Activated CD8-positive, alpha-beta memory T cell treated with anti-CD3 and anti-CD28 coated beads for 4 hours (primary cell): ENCODE data around the gene SLAMF9.

Experiments used
- DNase-seq, 2 donors: peaks; one replicate each; pipeline ENCODE4 v3.0.0-alpha.2; 2020; ENCODE audit warnings: low read depth in 2 of 2

SLAMF9 gene

DNA sequence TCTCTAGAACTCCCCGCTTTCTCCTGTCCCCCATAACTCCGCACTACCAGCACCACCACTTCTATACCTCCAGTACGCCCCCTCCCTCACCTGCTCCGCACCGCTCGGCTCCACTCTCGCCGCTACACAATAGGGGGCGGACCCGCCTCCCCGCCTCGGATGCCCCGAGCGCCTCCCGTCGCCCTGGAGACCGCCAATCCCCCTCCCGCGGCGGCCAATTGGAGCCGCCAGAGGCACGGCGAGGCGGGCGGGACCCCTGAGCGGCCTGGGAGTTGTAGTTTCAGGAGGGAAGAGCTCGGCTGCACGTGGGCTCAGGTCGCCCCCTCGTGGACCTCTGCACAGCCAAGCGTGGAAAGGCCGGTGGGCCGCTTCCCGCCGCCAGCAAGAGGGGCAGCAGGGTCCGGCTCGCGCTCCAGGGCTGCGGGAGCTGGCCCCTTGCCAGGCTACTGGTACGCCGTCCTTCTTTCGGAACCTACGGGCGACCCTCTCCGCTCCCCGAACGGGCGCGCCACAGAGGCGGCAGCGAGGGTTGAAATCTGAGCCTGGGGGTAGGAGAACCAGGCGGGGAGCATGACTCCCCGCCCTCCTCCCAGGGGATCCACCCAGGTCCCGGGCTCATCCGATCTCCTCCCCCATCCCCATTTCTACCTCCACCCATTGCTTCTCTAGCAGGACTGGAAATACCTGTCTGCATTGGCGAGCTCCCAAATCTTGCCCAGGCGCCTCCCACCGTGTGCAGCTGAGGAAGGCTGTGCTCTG is 8.4 kb downstream of the SLAMF9 start, which contains the start of gene IGSF9:
Gene IGSF9 (minus strand): TSS at position 131 of the 759 bp plus-strand sequence. CDS start 2,159 bp downstream, outside the sequence.
- DNase-seq, result peak; percentile 61 to 71

DNA sequence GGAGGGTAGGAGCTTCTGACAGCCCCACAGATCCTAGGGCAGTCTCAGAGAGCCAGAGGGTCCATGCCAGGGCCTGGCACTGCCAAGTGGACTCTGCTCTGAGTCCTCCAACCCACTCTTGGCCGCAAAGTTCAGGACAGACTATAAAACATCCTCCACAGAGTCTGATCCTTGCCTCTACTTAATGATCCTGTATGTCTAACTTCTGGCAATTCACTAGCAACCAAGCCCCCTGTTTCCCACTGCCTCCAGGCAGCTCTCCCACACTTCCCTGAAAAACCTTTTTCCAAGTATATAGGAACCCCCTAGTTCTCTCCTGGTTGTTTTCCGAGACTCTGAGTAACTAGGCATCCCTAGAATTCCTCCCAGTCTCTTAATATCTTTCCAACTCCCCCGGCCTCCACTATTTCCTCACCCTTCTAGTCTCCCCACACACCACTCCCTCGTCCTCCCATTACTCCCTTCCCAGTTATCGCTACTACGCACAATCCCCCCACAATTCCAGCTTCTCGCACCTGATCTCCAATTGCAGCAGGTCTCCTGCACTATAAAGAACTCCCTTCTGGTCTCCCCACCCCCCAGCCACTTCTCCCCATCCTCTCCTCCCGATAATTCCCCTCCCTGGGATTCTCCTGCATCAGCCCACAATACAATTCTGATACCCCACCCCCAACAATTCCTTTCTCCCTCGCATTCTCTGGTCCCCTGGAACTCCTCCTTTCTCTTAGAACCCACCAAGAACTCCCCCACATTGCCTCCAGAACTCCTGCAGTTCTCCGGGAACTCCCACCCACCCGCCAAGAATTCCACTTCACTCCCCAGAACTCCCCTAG is 9.2 kb downstream of the SLAMF9 start:
- DNase-seq, result no peak

DNA sequence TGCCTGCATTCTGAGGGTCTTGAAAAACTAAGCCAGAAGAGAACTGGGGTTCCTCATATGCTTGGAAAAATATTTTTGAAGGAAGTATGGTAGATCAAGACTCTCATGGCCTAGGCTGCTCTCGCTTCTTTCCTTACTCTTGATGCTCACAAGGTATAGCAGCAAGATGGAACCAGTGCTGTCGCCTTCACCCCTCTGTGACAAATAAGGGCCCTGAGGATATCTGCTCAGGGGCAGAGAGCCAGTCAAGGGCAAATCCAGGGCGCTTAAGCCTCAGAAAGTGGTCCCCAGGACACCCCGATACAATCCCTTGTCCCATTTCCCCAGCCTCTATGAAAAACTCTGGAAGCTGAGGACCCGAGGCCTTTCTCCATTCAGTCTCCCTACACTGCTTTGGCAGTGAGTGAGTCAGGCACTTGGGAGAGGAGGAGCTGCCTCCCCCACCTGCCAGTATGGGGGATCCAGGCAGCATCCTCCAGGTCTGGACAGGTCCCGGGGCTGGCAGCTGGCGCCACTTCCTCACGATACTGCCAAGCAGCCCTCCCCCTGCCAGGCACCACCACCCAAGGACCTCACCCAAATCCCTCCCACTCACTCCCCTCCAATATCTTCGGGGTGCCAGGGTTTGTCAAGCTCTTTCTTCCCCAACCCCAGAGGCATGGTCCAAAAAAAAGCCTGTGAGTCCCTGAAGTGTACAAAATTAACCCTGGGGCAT is 10.0 kb downstream of the SLAMF9 start:
- no peak for DNase-seq

DNA sequence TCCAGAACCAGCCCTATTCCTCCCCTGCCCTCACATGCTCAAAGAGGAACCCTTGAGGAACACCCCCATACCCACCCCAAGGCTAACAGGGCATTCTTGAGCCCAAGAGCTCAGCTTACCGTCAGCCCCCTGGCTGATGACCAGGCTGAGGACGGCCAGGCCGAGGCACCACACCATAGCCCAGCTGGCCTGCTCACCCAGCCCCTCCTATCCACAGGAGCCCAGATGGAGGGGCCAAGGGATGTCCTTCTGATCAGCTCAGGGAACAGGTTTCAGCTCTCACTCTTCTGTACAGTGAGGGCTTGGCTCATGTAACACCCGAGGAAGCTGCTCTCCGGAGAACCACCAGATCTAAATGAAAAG is 10.8 kb downstream of the SLAMF9 start:
- no peak for DNase-seq

DNA sequence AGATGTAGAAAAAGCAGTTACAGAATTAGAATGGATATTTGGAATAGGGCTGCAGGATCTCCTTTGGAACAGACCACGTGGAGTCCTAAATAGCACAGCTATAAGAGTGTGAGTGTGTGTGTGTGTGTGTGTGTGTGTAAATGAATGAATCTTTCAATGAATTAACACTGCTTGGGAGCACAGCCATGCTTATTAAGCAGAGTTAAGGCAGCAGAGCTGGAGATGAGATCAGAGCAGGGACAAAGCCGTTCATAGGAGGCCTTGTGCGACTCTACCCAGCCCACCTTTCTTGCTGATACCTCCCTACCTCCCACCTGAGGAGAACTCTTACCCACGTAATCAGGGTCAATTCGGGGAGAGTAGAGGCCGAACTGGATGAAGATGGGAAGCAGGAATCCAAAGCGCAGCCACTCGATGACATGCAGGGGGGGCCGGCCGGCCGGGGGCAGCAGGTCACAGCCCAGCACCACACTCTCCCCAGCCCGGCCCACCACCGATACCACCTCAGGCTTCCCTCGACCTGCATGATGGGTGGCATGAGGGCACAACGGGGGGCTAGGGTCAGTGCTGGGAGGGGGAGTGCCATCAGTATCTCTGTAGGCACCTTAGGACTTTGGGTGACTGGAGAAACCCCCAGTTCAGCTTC is 11.3 kb downstream of the SLAMF9 start:
- no peak for DNase-seq

DNA sequence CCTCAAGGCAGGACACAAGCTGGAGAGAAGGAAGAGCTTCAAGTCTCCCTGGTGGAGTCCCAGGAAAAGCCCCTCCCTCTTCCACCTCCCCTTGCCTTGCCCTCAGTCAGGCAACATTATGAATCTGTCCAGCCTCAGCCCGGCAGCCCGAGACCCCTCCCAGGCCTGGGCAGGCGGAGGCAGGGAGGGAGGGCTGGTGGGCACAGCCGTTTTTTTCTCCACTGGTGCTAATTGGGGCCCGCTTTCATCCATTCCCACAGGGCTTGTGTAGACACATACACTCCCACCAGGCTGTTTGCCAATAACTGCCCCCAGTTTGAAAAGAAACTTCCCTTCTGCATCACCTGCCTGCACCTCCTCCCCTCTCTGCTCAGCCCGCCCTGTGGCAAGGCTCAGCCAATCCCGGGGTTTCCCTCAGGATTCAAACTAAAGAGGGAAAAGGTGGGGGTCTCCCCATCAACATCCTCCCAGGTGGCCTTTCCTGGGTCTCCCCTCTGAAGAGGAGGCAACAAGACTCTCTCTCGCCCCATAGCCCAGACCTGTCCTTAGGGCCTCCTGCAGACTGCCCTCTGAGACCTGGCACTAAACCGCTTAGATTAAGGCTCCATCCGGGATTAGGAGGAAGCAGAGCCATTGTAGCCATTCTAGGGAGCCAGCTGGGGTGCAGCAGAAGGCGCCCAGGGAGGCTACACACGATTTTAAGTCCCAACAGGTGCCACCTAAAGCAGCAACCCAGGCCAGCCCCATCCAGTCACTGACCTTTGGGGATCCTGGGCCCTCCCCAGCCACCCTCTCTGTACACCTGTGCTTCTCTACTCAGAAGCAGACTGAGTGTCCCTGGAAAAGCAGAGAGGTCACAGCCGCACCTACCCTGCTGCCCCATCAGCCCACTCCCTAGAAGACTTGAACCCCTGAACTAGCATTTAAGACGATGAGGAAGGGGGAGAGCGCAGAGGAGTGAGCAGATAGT is 12.2 kb downstream of the SLAMF9 start:
- DNase-seq, result no peak

DNA sequence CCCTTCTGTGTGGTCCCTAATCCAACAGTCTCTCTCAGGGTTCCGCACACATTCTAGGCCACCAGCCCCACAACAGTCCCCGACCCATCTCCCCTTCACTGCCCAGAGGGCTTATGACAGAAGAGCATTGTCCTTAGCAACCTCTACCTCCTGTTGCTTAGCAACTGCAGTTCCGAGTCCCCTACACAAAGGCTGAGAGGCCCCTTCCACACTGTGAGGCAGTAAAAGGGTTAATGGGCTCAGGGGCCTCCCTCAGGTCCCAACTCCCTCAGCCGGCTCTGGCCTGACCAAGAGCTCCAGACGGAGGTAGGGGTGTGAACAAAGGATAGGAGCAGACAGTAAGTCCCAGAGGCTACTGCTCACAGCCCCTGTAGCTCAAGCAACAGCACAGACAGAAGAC is 12.9 kb downstream of the SLAMF9 start:
- DNase-seq, result no peak

DNA sequence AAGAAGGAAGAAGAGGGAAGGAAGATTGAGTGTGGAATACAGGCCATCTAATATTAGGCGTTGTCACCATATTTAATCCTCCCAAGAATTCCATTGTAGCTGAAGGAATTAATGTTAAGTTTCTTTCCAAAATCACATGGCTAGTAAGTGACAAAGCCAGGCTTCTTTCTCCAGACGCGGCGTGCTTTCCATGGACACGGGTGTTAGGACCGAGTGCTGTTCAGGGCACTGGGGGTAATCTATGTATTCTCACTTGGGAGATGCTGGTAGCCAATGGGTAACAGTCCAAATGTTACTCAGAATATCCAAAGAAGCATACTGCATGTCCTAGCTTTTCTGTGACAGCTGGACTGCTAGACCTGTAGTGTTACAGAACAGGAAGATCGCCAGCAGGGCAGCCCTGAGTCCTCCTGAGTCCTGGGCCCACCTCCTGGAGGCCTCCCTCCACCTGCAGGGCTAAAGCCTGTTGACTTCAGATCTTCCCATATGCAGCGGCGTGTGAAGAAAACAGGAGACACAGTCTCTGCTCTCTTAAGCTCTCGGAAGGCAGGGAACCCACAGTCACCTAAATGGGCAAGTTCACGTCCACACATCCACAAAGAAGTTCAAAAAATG is 13.9 kb downstream of the SLAMF9 start:
- no peak for DNase-seq

DNA sequence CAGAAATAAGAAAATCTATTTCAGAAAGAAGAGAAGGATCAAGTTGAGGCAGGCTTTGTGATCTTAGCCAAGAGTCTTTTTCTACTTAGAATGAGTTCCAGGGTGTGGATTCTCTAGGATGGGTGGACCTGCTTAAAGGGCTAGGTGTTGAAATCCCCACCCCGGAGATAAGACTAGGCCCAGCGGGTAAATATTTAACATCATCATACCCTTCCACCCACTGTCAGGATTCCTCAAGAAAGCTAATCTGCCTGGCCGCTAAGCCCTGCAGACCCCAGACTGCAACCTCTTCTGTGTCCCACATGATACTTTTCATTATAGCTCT is 14.4 kb downstream of the SLAMF9 start:
- no peak for DNase-seq

DNA sequence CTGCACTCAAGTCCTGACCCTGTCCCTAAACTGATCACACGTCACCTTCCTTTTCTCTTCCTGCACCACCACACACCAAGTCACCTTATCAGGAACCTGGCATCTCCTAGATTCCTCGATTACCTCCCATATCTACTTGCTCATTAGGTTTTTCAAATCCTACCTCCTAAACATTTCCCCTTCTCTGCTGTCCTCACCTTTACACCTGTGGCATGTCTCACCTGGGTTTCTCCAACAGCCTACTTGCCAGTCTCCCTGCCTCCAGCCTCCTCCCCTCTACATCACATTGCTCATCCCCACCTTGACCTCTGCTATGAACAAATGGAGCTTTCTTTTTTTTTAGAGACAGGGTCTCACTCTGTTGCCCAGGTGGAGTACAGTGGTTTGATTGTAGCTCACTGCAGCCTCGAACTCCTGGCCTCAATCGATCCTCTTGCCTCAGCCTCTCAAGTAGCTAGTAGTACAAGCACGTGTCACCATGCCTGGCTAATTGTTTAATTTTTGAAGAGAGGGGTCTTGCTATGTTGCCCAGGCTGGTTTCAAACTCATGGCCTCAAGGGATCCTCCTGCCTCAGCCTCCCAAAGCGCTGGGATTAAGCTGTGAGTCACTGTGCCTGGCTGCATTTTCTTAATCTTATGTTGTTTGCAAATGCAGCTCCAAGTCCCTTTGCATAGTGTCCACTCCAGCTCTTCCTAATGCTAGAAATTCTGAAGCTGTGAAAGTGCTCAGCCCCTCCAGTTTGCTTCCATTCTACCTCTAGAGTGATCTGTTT is 14.9 kb downstream of the SLAMF9 start:
- no peak for DNase-seq

DNA sequence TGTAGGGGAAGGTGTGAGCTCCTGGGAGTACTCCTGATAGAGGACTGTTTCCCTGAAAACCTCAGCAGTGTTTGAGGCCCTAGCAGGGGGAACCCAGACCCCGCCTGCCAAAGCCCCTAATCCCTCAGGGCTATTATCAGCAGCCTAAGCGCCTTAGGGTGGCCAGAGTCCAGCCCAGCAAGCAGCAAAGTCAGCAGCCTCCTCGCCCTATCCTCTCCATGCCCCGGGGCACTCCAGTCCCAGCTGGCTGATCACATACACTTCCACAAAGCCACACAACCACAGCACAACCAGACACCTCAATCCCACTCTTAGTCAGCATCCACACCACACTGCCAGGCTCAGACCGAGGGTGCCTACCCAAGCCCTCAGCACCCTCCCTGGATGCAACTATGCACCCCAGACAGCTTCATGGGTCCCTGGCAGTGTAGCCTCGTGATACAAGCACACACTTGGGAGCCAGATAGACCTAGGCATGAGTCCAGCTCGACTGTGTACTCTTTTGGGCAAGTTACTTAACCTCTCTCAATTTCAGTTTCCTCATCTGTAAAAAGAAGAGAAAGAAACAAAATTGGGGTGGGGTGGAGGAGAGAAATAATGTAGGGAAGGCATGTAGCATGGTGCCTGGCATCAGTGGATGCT is 15.7 kb downstream of the SLAMF9 start:
- no peak for DNase-seq

DNA sequence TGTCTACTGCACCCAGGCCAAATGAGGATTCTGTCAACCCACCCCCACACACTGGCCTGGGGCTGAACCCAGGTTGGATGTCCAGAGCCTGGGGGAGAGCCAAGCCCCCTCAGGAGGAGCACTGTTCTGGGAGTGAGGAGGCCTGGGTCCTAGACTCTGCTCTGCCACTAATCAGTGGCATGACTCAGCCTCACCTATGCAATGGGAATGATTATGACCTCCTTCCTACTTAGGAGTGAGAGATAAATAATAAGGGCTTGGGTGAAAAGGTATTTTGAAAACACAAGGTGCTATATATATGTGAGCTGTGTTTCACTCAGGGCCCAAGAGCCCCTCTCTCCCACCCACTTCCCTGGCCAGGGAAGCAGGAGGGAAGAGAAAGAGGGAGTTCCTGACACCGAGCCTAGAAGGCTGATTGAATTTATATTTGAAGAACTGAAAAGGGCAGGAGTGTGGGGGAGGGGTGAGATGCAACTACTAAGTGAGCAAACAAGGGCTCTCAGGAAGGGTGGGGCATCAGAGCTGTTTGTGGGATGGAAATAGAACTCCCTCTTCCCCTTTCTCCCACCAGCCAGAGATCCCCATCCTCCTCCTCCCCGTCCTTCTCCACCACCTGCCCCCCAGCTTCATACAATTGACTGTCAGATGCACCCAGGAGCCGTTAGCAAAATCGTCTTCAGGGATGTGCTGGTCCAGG is 16.8 kb downstream of the SLAMF9 start:
- DNase-seq, result no peak

DNA sequence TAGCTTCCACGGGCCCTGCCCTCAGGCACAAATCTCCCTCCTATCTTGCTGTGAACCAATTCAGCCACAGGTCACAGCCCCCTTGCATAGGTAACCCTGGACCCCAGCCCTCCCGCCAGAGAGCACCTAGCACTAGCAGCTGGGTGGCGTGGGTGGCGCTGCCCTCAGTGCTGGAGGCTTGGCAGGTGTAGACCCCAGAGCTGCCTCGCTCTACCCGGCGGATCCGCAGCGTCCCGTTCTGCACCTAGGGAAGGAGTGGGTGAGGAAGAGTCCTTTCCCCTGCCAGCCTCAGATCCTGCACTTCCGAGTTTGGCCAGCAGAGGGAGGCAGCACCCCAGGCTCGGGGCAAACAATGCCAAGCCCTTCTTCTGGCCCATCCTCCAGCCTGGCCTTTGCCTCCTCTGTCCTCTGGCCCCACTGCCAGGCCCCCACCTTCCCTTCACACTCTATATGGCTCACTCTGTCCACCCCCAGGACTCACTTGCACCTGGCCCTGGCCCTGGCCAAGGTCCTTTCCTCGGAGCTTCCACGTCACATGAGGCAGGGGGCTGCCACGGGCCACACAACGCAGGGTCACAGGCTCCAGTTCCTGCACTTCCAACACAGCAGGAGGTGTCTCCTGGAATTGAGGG is 17.6 kb downstream of the SLAMF9 start:
- DNase-seq, result peak; percentile 53 to 68

DNA sequence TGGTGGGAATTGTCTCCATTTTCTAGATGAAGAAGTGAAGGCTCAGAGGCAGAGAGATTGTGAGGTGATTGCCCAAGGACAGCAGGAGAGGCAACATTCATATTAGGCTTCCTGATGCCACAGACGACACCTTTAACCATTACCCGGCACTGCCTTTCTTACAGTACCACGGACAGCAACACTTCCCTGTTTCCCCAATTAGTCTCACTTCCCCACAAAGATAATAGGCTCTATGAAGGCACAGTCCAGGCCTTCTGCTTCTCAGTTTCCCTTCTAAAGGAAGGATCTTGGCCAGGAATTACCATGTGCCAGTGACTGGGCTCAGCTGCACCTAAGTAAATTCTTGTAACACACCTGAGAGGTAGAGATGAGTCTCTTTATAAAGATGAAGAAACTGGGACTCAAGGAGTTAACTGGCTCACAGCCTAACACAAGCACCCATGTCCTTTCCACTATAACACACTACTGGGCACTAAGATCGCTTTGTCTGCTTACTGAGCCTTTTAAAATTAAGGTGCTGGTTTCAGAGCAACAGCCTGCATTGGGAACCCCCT is 18.2 kb downstream of the SLAMF9 start:
- no peak for DNase-seq

DNA sequence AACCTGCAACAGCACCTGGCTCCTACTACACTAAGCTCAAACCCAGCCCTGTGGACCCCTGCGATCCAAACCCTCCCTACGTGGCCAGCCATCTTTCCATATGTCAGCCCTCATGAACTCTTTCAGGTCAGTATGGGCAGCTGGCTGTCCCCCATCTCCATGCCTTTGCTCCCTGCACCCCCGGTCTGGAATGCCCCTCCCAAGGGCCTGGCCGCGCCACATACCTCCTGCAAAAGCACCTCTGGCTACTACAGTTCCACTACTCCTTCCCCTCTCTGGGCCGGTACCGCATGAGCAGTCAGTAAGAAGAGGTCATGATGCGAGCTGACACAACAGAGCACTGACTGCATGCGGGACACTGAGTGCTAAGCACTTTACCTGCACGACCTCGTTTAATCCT is 18.7 kb downstream of the SLAMF9 start:
- no peak for DNase-seq

DNA sequence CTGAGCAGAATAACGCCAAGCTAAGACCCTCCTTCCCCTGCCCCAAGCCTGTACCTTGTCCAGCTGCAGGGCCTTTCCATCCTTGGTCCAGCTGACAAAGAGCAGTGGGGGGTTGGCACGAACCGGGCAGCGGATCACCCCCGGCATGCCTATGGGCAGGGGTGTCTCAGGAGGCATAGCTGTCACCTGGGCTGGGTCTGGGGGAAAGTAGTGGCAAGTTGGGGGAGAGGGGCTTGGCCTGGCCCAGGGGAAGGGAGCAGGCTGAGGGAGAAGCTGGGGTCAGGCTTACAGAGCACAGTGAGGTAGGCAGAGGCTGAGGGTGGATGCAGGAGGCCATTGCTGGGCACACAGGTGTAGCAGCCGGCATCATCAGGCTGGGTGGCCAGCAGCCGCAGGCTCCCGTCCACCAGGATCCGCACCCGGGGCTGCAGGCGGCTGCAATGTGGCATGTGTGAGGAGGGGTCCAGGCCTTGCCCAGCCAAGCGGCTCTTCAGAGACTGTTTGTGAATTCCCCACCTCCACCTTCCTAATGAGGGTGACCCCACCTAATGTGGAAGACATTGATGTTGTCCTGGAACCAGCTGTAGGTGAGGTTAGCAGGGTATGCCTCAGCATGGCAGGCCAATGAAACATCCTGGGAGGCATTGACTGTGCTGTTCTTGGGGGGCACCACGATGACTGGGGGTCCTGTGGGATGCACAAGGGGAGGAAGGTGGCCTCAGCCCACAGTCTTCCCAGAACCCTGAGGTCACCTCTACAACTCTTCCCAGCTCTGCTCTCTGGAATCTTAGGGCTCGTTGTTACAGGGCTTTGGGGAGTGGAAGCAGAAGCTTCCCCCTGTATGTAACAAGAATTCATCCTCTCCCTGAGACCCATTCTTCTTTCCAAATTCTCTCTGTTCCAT is 19.6 kb downstream of the SLAMF9 start:
- no peak for DNase-seq

DNA sequence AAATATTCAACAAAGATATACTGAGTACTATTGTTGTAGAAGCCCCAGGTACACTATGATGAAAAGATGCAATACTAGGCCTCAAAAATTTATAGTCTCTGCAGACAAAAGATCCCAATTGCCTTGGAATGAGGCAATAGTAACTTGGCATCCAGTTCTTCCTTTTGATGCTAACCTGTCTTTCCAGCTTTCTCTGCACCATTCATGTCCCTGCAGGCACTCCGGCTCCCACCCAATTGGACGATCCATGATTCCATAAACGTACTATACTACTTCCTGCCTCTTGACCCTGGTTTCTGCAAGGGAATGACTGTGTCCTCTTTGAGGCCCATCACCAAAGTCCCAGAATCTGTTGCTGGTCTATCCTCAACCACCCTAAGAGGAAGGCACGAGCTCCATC is 20.7 kb downstream of the SLAMF9 start:
- DNase-seq, result no peak
